ENCODE data around the gene ZFYVE21. TPM values are rescaled to one million over a fixed set of nuclear protein-coding genes. Genes with fewer than 3 reads are reported as not detected.

ZFYVE21 gene
- total and polyA plus RNA-seq, 7 donors = 14.0 to 27.1 (median 19.9) TPM

- no peak for ATAC-seq
- Histone ChIP-seq H3K9me3 (no peaks in the 10 kb centered on the region), H3K27ac (no peak overlapping the region), H3K36me3 (ENCODE audit: insufficient read depth in 1 of 2, low read depth in 1 of 2) (peaks cover 0 to 48% of the 10 kb centered on the region in 2 donors), H3K4me3 (no peak overlapping the region), H3K4me1 (peaks cover 45% of the 10 kb centered on the region), H3K27me3 (ENCODE audit: insufficient read depth in 3 of 3, low read length in 2 of 3) (no peaks in the 10 kb centered on the region)
- peak; percentile 3 to 50 for DNase-seq
- intact Hi-C loops (cut with DNase I) = no loop called here
- 83 to 89% (median 87%) methylated on average over 51 to 53 of the region's 53 CpGs for WGBS, 3 donors
- TF ChIP-seq, protein P1, sequence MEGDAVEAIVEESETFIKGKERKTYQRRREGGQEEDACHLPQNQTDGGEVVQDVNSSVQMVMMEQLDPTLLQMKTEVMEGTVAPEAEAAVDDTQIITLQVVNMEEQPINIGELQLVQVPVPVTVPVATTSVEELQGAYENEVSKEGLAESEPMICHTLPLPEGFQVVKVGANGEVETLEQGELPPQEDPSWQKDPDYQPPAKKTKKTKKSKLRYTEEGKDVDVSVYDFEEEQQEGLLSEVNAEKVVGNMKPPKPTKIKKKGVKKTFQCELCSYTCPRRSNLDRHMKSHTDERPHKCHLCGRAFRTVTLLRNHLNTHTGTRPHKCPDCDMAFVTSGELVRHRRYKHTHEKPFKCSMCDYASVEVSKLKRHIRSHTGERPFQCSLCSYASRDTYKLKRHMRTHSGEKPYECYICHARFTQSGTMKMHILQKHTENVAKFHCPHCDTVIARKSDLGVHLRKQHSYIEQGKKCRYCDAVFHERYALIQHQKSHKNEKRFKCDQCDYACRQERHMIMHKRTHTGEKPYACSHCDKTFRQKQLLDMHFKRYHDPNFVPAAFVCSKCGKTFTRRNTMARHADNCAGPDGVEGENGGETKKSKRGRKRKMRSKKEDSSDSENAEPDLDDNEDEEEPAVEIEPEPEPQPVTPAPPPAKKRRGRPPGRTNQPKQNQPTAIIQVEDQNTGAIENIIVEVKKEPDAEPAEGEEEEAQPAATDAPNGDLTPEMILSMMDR (IDR thresholded peaks at IDR 0.05) = no peak
Measured at GRCh38 chr14:103727313-103727980, 11.8 kb downstream of the ZFYVE21 start.

DNA sequence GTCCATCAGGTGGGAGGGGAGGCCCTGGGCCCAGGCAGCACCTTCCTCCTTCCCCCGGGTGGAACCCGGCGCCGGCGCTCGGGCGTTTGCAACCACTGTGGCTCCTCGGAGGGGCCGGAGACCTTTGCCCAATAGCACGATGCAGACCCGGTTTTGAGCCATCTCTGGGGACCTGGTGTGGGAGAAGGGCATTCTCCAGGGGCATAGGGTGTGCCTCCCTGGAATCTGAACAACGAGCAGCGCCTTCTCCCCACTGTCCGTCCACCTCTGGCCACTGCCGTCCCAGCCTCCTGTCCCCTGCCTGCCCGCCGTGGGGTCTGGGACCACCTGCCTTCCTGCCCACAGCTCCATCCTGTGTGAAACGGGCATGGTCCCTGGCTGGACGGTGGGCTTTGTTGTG, 12.5 kb downstream of the ZFYVE21 start:
- H3K4me1 ChIP-seq = peaks cover 41% of the 10 kb centered on the region
- no peaks in the 10 kb centered on the region for H3K9me3 ChIP-seq
- H3K4me3 ChIP-seq = no peak overlapping the region
- 88 to 93% (median 90%) methylated on average over 17 to 19 of the region's 19 CpGs for WGBS, 3 donors
- H3K27me3 ChIP-seq (ENCODE audit: insufficient read depth in 3 of 3, low read length in 2 of 3) = no peaks in the 10 kb centered on the region
- TF ChIP-seq, protein P1 (IDR thresholded peaks at IDR 0.05) = no peak
- ATAC-seq (no peak), DNase-seq (peak; percentile 9 to 23)
- peak overlapping the region; percentile 23 for H3K27ac ChIP-seq
- intact Hi-C loops (cut with DNase I) = no loop called here
- H3K36me3 ChIP-seq (ENCODE audit: insufficient read depth in 1 of 2, low read depth in 1 of 2) = peaks cover 0 to 55% of the 10 kb centered on the region in 2 donors

- DNase-seq = peak; percentile 12 to 44
- H3K9me3 ChIP-seq = no peaks in the 10 kb centered on the region
Measured at GRCh38 chr14:103728721-103729120, 13.1 kb downstream of the ZFYVE21 start.

GRCh38 chr14:103729496-103730448, 14.2 kb downstream of the ZFYVE21 start:
- peak; percentile 12 to 20 for DNase-seq
- H3K27me3 ChIP-seq (ENCODE audit: insufficient read depth in 3 of 3, low read length in 2 of 3) = no peaks in the 10 kb centered on the region
- intact Hi-C loops (cut with DNase I) = no loop called here
- peaks cover 24% of the 10 kb centered on the region for H3K4me1 ChIP-seq
- peak in 1 of 4 donors; percentile 1 for ATAC-seq
- H3K27ac ChIP-seq = peak overlapping the region; percentile 39
- H3K9me3 ChIP-seq = no peaks in the 10 kb centered on the region
- no peak overlapping the region for H3K4me3 ChIP-seq
- WGBS, 3 donors = 85 to 94% (median 89%) methylated on average over 24 of the region's 24 CpGs
- peaks cover 0 to 71% of the 10 kb centered on the region in 2 donors for H3K36me3 ChIP-seq (ENCODE audit: insufficient read depth in 1 of 2, low read depth in 1 of 2)
- TF ChIP-seq, protein P1 (IDR thresholded peaks at IDR 0.05) = no peak

More at GRCh38 chr14:103728721-103729120, 13.1 kb downstream of the ZFYVE21 start:
- 37 to 49% (median 38%) methylated on average over 12 of the region's 12 CpGs for WGBS, 3 donors
- Histone ChIP-seq H3K4me3 (no peak overlapping the region), H3K27me3 (ENCODE audit: insufficient read depth in 3 of 3, low read length in 2 of 3) (no peaks in the 10 kb centered on the region), H3K36me3 (ENCODE audit: insufficient read depth in 1 of 2, low read depth in 1 of 2) (peaks cover 0 to 61% of the 10 kb centered on the region in 2 donors), H3K27ac (peak overlapping the region; percentile 23), H3K4me1 (peaks cover 35% of the 10 kb centered on the region)
- intact Hi-C loops (cut with DNase I) = no loop called here
- peak in 2 of 4 donors; percentile 18 to 19 for ATAC-seq
- TF ChIP-seq, protein P1 (IDR thresholded peaks at IDR 0.05) = no peak
